22Rv1 (cell line): Measurements from ENCODE around the gene EPHB1.

Experiments used
- ZFX ChIP-seq: fragments of 450-650 bp; IDR thresholded peaks from 2 replicates; pipeline ENCODE4 v1.6.1; 2017; ENCODE audit warnings: antibody characterized with exemption, borderline replicate concordance
- TF ChIP-seq, protein P1 (sequence below): fragments of 450-650 bp; IDR thresholded peaks from 2 replicates; pipeline ENCODE4 v1.5.1; 2017; ENCODE audit warnings: mild to moderate bottlenecking

DNA sequence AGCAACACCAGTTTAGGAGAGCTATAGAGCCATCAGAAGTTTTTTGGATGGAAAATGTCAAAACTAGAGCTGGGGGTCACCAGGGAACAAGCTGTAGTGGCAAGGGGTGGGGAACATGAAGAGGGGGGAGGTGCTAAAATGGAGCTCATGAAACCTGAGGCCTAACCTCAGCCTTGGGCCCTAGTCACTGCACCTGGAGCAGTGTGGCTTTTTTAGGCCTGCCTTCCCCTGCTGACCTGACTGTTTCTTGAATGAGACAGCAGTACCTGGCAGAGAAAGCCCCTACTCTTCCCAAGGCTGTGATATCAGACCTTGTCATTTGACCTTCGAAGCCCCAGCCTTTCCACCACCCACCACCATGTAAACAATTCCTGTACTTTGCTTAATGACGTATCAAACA is 383.5 kb downstream of the EPHB1 start:
- TF ChIP-seq, protein P1, sequence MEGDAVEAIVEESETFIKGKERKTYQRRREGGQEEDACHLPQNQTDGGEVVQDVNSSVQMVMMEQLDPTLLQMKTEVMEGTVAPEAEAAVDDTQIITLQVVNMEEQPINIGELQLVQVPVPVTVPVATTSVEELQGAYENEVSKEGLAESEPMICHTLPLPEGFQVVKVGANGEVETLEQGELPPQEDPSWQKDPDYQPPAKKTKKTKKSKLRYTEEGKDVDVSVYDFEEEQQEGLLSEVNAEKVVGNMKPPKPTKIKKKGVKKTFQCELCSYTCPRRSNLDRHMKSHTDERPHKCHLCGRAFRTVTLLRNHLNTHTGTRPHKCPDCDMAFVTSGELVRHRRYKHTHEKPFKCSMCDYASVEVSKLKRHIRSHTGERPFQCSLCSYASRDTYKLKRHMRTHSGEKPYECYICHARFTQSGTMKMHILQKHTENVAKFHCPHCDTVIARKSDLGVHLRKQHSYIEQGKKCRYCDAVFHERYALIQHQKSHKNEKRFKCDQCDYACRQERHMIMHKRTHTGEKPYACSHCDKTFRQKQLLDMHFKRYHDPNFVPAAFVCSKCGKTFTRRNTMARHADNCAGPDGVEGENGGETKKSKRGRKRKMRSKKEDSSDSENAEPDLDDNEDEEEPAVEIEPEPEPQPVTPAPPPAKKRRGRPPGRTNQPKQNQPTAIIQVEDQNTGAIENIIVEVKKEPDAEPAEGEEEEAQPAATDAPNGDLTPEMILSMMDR, result no peak
- no peak for TF ChIP-seq ZFX
